Esophagus squamous epithelium (tissue), 5 donors: ENCODE data around the gene DOCK2. TPM values are rescaled to one million over a fixed set of nuclear protein-coding genes. Genes with fewer than 3 reads are reported as not detected.

Experiments
- DNase-seq: peaks from one replicate; lab custom pipeline; 2025; lab: John Stamatoyannopoulos, UW
- H3K27ac ChIP-seq, 4 donors: fragments of 200-600 bp; sonication (generic); one replicate each; pipeline ENCODE4 v1.5.1; 2016 to 2019; ENCODE audit warnings: mild to moderate bottlenecking in 1 of 4
- H3K27me3 ChIP-seq, 4 donors: fragments of 200-600 bp; sonication (generic); 1 replicate in 3 of 4; 2 replicates in 1 of 4; pipeline versions ENCODE4 v1.5.1 to v1.6.0; 2017 to 2021; ENCODE audit warnings: antibody characterized with exemption in 1 of 4
- H3K36me3 ChIP-seq, 3 donors: fragments of 200-600 bp; sonication (generic); one replicate each; pipeline ENCODE4 v1.5.1; 2016 to 2019
- H3K4me1 ChIP-seq, 3 donors: fragments of 200-600 bp; sonication (generic); one replicate each; pipeline ENCODE4 v1.5.1; 2017 to 2019
- H3K4me3 ChIP-seq, 4 donors: fragments of 200-600 bp; sonication (generic); 1 replicate in 3 of 4; 2 replicates in 1 of 4; pipeline ENCODE4 v1.5.1; 2016 to 2019; ENCODE audit warnings: mild to moderate bottlenecking in 2 of 4, moderate library complexity in 1 of 4
- H3K9me3 ChIP-seq, 3 donors: fragments of 200-600 bp; sonication (generic); one replicate each; pipeline ENCODE4 v1.5.1; 2016 to 2019
- POLR2A ChIP-seq, 4 donors: fragments of 450-650 bp; IDR thresholded peaks; one replicate each; pipeline ENCODE4 v1.6.1; 2017; ENCODE audit warnings: antibody characterized with exemption in 4 of 4, mild to moderate bottlenecking in 4 of 4, moderate library complexity in 3 of 4
- WGBS, 2 donors: methylation state at CpG; one replicate each; pipeline ENCODE4 v1.1.5; 2018; 5-methylcytosine and 5-hydroxymethylcytosine counted together
- intact Hi-C: fragments of 100-400 bp; cut with DNase I; formaldehyde crosslinking; loops from one replicate; pipeline ENCODE4 v1.15.0; 2022
- total RNA-seq, 4 donors: library from RNA; depleted of rRNA; stranded (reverse); fragments of >200 nt; gene quantifications; one replicate each; pipeline ENCODE4 v1.1.0, GENCODE V29; 2016
- TF ChIP-seq, protein P1 (sequence below), 6 experiments: fragments of 450-650 bp in 4 of 6; fragments of 200-600 bp in 2 of 6; sonication (generic) in 2 of 6; IDR thresholded peaks; one replicate each; pipeline ENCODE4 v1.5.1; 2016 to 2019; ENCODE audit warnings: antibody characterized with exemption in 6 of 6, mild to moderate bottlenecking in 4 of 6, moderate library complexity in 4 of 6
- donor health status: DM: yes; HTN: yes; CAD: no.

The DOCK2 gene
- total RNA-seq, 4 donors from 2014 or later = 4.1 to 14.5 (median 10.0) TPM

- Histone ChIP-seq H3K27ac (no peak overlapping the region), H3K27me3 (no peaks in the 10 kb centered on the region), H3K36me3 (no peaks in the 10 kb centered on the region), H3K4me1 (no peaks in the 10 kb centered on the region), H3K4me3 (no peak overlapping the region), H3K9me3 (no peaks in the 10 kb centered on the region)
- intact Hi-C loops = no loop called here
- no peak for TF ChIP-seq POLR2A (IDR thresholded peaks at IDR 0.05)
- TF ChIP-seq, protein P1, sequence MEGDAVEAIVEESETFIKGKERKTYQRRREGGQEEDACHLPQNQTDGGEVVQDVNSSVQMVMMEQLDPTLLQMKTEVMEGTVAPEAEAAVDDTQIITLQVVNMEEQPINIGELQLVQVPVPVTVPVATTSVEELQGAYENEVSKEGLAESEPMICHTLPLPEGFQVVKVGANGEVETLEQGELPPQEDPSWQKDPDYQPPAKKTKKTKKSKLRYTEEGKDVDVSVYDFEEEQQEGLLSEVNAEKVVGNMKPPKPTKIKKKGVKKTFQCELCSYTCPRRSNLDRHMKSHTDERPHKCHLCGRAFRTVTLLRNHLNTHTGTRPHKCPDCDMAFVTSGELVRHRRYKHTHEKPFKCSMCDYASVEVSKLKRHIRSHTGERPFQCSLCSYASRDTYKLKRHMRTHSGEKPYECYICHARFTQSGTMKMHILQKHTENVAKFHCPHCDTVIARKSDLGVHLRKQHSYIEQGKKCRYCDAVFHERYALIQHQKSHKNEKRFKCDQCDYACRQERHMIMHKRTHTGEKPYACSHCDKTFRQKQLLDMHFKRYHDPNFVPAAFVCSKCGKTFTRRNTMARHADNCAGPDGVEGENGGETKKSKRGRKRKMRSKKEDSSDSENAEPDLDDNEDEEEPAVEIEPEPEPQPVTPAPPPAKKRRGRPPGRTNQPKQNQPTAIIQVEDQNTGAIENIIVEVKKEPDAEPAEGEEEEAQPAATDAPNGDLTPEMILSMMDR (IDR thresholded peaks at IDR 0.05) = no peak
- no peak for DNase-seq
- WGBS, 2 donors = 83 to 96% methylated on average over 2 of the region's 2 CpGs
Observed at GRCh38 chr5:170115925-170116324, 478.9 kb downstream of the DOCK2 start.

- no peaks in the 10 kb centered on the region for H3K4me1 ChIP-seq
- TF ChIP-seq, protein P1 (IDR thresholded peaks at IDR 0.05) = no peak
- TF ChIP-seq POLR2A (IDR thresholded peaks at IDR 0.05) = no peak
- no peaks in the 10 kb centered on the region for H3K36me3 ChIP-seq
- intact Hi-C loops = no loop called here
- no peaks in the 10 kb centered on the region for H3K27me3 ChIP-seq
- H3K9me3 ChIP-seq = no peaks in the 10 kb centered on the region
- no peak overlapping the region for H3K27ac ChIP-seq
- no peak overlapping the region for H3K4me3 ChIP-seq
- 63 to 86% methylated on average over 2 of the region's 2 CpGs for WGBS, 2 donors
- no peak for DNase-seq
Observed at GRCh38 chr5:170117736-170118135, 480.7 kb downstream of the DOCK2 start.

- WGBS, 2 donors = 75 to 93% methylated on average over 2 of the region's 2 CpGs
- H3K9me3 ChIP-seq = peaks cover 0 to 5% (median 0%) of the 10 kb centered on the region in 3 donors
- H3K27ac ChIP-seq = no peak overlapping the region
- TF ChIP-seq POLR2A (IDR thresholded peaks at IDR 0.05) = no peak
- TF ChIP-seq, protein P1 (IDR thresholded peaks at IDR 0.05) = no peak
- H3K4me3 ChIP-seq = no peak overlapping the region
- no peak for DNase-seq
- no peaks in the 10 kb centered on the region for H3K36me3 ChIP-seq
- no peaks in the 10 kb centered on the region for H3K27me3 ChIP-seq
- intact Hi-C loops = no loop called here
- H3K4me1 ChIP-seq = no peaks in the 10 kb centered on the region
Observed at GRCh38 chr5:170120576-170120975, 483.5 kb downstream of the DOCK2 start.

DNA sequence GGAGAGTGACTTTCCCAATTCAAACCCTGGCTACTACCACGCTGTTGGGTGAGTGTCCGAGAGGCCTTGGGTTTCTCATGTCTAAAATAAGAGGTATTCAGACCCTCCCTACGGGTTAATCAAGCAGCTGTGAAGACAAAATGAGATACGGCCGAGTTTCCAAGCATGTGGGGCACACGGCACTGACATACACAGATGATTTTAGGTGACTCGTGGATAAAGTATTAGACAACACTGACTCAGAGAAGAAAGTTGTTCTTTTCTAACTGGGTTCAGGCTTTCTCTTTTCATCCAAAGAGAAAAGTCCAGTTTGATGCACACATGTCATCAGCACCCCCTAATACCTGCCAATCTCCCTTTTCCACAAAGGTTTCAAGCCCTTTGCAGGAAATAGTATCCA is 484.2 kb downstream of the DOCK2 start:
- WGBS, 2 donors = 59 to 64% methylated on average over 7 of the region's 7 CpGs
- no peak for TF ChIP-seq POLR2A (IDR thresholded peaks at IDR 0.05)
- TF ChIP-seq, protein P1 (IDR thresholded peaks at IDR 0.05) = no peak
- intact Hi-C loops = no loop called here
- no peaks in the 10 kb centered on the region for H3K36me3 ChIP-seq
- no peak overlapping the region for H3K27ac ChIP-seq
- H3K27me3 ChIP-seq = no peaks in the 10 kb centered on the region
- no peaks in the 10 kb centered on the region for H3K4me1 ChIP-seq
- H3K9me3 ChIP-seq = peaks cover 0 to 12% (median 0%) of the 10 kb centered on the region in 3 donors
- H3K4me3 ChIP-seq = no peak overlapping the region
- DNase-seq = no peak

DNA sequence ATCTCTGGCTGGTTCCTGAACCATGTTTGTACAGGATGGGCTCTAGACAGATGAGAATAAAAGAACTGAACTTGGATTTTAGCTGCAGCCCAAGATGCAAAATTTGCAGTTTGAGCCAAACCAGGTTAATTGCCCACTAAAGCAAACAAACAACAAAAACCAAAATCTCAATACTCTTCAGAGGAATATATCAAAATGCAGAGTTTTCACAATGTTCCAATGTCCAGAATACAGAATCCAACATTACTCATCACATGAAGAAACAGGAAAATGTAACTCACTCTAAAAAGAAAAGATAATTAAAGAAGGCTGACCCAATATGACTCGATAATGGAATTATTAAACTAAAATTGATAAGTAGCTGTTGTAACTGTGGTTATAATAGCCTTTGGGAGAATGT is 489.0 kb downstream of the DOCK2 start:
- Histone ChIP-seq H3K36me3 (no peaks in the 10 kb centered on the region), H3K4me1 (no peaks in the 10 kb centered on the region), H3K9me3 (peaks cover 0 to 27% (median 0%) of the 10 kb centered on the region in 3 donors), H3K4me3 (no peak overlapping the region), H3K27ac (no peak overlapping the region), H3K27me3 (no peaks in the 10 kb centered on the region)
- intact Hi-C loops = no loop called here
- WGBS, 2 donors = 75 to 76% methylated on average over 1 of the region's 1 CpG
- no peak for DNase-seq
- TF ChIP-seq, protein P1 (IDR thresholded peaks at IDR 0.05) = no peak
- no peak for TF ChIP-seq POLR2A (IDR thresholded peaks at IDR 0.05)
